SU-DHL-6 (cell line): ENCODE data around the gene COL25A1.

Experiments used
- H2AFZ ChIP-seq: fragments of 200-600 bp; sonication (generic); 2 replicates; pipeline ENCODE4 v1.6.1; 2014; ENCODE audit warnings: low read depth, mild to moderate bottlenecking, moderate library complexity, mixed read lengths, antibody characterized with exemption, low read length; ENCODE audit not compliant: severe bottlenecking
- H3F3A ChIP-seq: fragments of 200-600 bp; shearing (Covaris generic); 2 replicates; pipeline ENCODE4 v1.6.0; 2016; ENCODE audit warnings: antibody characterized with exemption, mild to moderate bottlenecking; ENCODE audit not compliant: insufficient read depth
- H3K27ac ChIP-seq: fragments of 200-600 bp; sonication (generic); 2 replicates; pipeline ENCODE4 v1.5.1; 2016; ENCODE audit warnings: low read depth, mild to moderate bottlenecking, low read length, moderate library complexity, mixed read lengths
- H3K27me3 ChIP-seq: fragments of 200-600 bp; sonication (generic), shearing (Covaris generic); 2 replicates; pipeline ENCODE4 v1.6.0; 2014; ENCODE audit warnings: mild to moderate bottlenecking, low read length
- H3K36me3 ChIP-seq: fragments of 200-600 bp; sonication (generic); 2 replicates; pipeline ENCODE4 v1.6.1; 2014; ENCODE audit warnings: mild to moderate bottlenecking, low read length, mixed read lengths
- H3K4me2 ChIP-seq: fragments of 300-600, 200-600 bp; shearing (Covaris generic), sonication (generic); 2 replicates; pipeline ENCODE4 v1.6.0; 2014; ENCODE audit warnings: low read length, low read depth, mild to moderate bottlenecking; ENCODE audit not compliant: poor library complexity, severe bottlenecking
- H3K4me3 ChIP-seq: fragments of 200-600 bp; sonication (generic); 2 replicates; pipeline ENCODE4 v1.5.1; 2014; ENCODE audit warnings: antibody characterized with exemption, low read length, mild to moderate bottlenecking, mixed read lengths; ENCODE audit not compliant: insufficient read depth, poor library complexity, severe bottlenecking
- H3K79me2 ChIP-seq: fragments of 200-600 bp; sonication (generic); 2 replicates; pipeline ENCODE4 v1.6.1; 2014; ENCODE audit warnings: mild to moderate bottlenecking, low read length, moderate library complexity; ENCODE audit not compliant: insufficient read depth
- H3K9ac ChIP-seq: fragments of 200-600 bp; sonication (generic); 2 replicates; pipeline ENCODE4 v1.7.0; 2014; ENCODE audit warnings: mild to moderate bottlenecking, low read length
- H3K9me2 ChIP-seq: fragments of 200-600 bp; sonication (generic); replicated peaks from 2 replicates; pipeline ENCODE4 v1.6.1; 2014; ENCODE audit warnings: low read length; ENCODE audit not compliant: insufficient read depth
- H3K9me3 ChIP-seq: fragments of 200-600 bp; sonication (generic); 2 replicates; pipeline ENCODE4 v1.6.1; 2014; ENCODE audit warnings: low read length, mixed read lengths; ENCODE audit not compliant: insufficient read depth
- H4K20me1 ChIP-seq: fragments of 200-600 bp; sonication (generic); 2 replicates; pipeline ENCODE4 v1.6.1; 2014; ENCODE audit warnings: low read depth, mild to moderate bottlenecking, antibody characterized with exemption, low read length, moderate library complexity, mixed read lengths
- CTCF ChIP-seq: fragments of 200-600 bp; sonication (generic); IDR thresholded peaks from one replicate; pipeline ENCODE4 v1.5.1; 2017; ENCODE audit warnings: antibody characterized with exemption, mild to moderate bottlenecking, low read length, moderate library complexity; ENCODE audit not compliant: insufficient read depth, poor library complexity, severe bottlenecking
- EZH2phosphoT487 ChIP-seq: fragments of 200-600 bp; sonication (generic), shearing (Covaris generic); conservative IDR thresholded peaks from 2 replicates; pipeline ENCODE4 v1.6.1; 2018; ENCODE audit warnings: mild to moderate bottlenecking, antibody characterized with exemption, low read length, moderate library complexity, mixed read lengths

Gene COL25A1

GRCh38 chr4:109183931-109184490 is 118.4 kb downstream of the COL25A1 start:
- no peak overlapping the region for H3K27ac ChIP-seq
- no peaks in the 10 kb centered on the region for H3K36me3 ChIP-seq
- H3K9me2 ChIP-seq = no peaks in the 10 kb centered on the region
- no peak overlapping the region for H3K9ac ChIP-seq
- H3K9me3 ChIP-seq = no peaks in the 10 kb centered on the region
- no peaks in the 10 kb centered on the region for H3K79me2 ChIP-seq
- no peak overlapping the region for H2AFZ ChIP-seq
- TF ChIP-seq CTCF = no peak
- no peak for TF ChIP-seq EZH2phosphoT487
- H3F3A ChIP-seq = no peaks in the 10 kb centered on the region
- no peaks in the 10 kb centered on the region for H3K27me3 ChIP-seq
- no peaks in the 10 kb centered on the region for H4K20me1 ChIP-seq
- no peak overlapping the region for H3K4me2 ChIP-seq
- H3K4me3 ChIP-seq = no peak overlapping the region

GRCh38 chr4:109182696-109183095 is 119.8 kb downstream of the COL25A1 start:
- Histone ChIP-seq H3K9me3 (no peaks in the 10 kb centered on the region), H4K20me1 (no peaks in the 10 kb centered on the region), H3K27ac (no peak overlapping the region), H3K4me2 (no peak overlapping the region), H3K9me2 (no peaks in the 10 kb centered on the region), H3K79me2 (no peaks in the 10 kb centered on the region), H3K27me3 (no peaks in the 10 kb centered on the region), H3K9ac (no peak overlapping the region), H3K36me3 (no peaks in the 10 kb centered on the region), H3F3A (no peaks in the 10 kb centered on the region), H3K4me3 (no peak overlapping the region), H2AFZ (no peak overlapping the region)
- TF ChIP-seq CTCF = no peak
- no peak for TF ChIP-seq EZH2phosphoT487

GRCh38 chr4:109179061-109179460 is 123.4 kb downstream of the COL25A1 start:
- no peak overlapping the region for H3K4me3 ChIP-seq
- no peaks in the 10 kb centered on the region for H3K79me2 ChIP-seq
- TF ChIP-seq CTCF (no peak), EZH2phosphoT487 (no peak)
- no peaks in the 10 kb centered on the region for H4K20me1 ChIP-seq
- no peak overlapping the region for H2AFZ ChIP-seq
- H3F3A ChIP-seq = no peaks in the 10 kb centered on the region
- H3K9me3 ChIP-seq = no peaks in the 10 kb centered on the region
- H3K9ac ChIP-seq = no peak overlapping the region
- no peaks in the 10 kb centered on the region for H3K27me3 ChIP-seq
- no peaks in the 10 kb centered on the region for H3K9me2 ChIP-seq
- no peaks in the 10 kb centered on the region for H3K36me3 ChIP-seq
- no peak overlapping the region for H3K4me2 ChIP-seq
- H3K27ac ChIP-seq = no peak overlapping the region
